Stimulated activated CD4-positive, alpha-beta T cell treated with anti-CD3 and anti-CD28 coated beads, Interleukin-15, amount 100 ng/mL, for 48 hours (primary cell): Measurements from ENCODE around the gene LRAT.

Experiments used
- DNase-seq, 2 donors: peaks; one replicate each; pipeline ENCODE4 v3.0.0-alpha.2; 2020; ENCODE audit warnings: low read depth in 2 of 2

The LRAT gene

DNA sequence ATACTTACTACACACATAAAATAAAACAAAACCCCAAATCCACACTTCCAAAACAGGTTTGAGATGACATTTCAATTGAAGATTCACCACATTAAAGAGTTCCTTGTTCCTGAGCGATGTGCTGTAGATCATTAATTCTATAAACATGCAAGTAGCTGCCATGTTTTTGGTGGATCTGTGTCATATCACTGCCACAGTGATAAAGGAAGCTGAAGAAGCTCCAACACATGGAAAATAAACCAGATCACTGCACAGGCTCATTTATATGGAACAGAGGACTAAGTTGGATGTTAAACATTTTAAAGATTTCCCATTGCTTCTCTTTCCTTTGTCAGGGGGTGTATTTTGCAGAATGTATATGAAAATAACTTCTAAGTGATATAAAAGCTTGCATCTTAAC, 34.5 kb downstream of the LRAT start:
- DNase-seq, result no peak

GRCh38 chr4:154779362-154779947, 35.7 kb downstream of the LRAT start:
- DNase-seq, result no peak

DNA sequence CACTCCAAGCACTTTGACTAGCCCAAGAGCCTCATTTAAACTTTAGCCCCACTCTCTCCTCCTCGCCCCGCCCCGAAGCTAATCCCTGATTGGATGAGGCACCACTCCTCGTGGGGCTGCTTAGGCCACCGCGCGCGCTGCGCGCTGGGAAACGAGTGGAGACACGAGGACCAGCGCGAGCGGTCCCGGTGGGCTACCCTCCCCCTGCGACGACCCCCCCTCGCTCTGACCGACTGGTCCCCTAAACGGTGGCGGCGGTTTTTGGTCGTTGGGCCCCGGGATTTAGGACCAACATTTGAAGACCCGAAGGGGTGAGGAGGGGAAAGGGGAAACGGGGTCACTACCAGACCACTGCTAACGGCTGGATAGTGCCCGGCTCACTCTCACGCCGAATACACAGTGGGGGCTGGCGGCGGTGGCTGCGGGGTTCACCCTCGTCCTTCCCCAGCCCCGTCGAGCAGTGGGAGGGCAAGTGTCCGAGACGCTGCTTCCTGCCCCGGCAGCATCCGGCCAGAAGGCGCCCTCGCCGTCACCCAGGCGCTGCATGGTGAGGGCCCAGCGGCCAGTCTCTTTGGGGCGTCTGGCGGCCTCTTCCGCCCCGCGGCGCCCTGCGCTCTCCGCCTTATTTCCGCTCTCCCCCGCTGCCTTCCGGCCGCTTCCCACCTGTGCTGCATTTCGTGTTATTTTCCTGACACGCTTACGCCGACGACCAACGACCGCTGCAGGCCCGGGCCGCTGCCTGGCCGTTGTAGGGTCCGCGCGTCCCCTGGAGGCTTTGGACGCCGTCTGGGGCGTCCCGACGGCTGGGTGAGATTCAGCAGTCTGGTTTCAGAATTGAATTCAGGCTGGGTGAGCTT, 37.6 kb downstream of the LRAT start, which contains the start of gene RBM46:
Gene RBM46, plus strand, starts transcription at position 147 of the 857 bp plus-strand sequence. CDS start 15,481 bp downstream, outside the sequence.
- no peak for DNase-seq

GRCh38 chr4:154781983-154782293, 38.1 kb downstream of the LRAT start:
- no peak for DNase-seq
